Stimulated activated CD8-positive, alpha-beta memory T cell treated with anti-CD3 and anti-CD28 coated beads, Interleukin-15, amount 100 ng/mL, for 24 hours (primary cell): ENCODE results near the gene TNNI3K.

ENCODE experiments used
- DNase-seq: peaks from one replicate; pipeline ENCODE4 v3.0.0-alpha.2; 2020; ENCODE audit warnings: low read depth

TNNI3K gene

DNA sequence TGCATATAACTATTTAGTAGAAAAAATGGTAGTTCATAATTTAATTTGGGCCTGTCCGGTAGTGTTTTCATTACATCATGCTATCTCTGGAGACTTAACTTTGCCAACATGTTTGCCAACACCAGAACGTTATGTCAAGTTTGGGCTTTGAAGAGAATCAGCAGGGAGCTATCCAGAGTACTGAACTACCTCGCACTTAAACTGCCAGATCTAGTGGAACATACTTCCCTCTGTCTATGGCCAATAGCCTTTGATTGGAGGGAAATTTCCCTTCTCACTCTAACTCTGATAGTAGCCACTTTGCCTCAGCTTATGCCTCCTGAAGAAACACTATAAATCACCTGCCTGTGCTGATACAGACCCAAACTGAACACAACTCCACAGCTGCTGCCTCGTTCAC, 267.2 kb downstream of the TNNI3K start:
- no peak for DNase-seq

DNA sequence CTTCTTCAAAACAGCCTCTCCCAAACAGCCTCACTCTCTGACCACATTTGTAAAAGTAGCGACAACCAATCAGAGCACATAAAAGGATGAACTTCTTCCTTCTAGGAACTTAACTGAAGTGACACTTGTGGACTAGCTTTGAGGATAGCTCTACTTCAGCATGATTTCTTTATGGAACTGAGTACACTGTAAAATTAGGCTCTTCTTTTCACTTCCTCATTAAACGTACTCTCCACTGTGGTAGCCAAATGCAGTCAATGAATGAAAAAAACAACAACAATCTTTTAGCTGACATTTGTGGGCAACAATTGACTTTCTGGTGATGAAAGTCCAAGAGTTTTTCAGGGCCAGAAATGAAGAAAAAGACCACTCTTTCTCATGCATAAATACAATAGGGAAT, 267.7 kb downstream of the TNNI3K start:
- DNase-seq, result no peak

DNA sequence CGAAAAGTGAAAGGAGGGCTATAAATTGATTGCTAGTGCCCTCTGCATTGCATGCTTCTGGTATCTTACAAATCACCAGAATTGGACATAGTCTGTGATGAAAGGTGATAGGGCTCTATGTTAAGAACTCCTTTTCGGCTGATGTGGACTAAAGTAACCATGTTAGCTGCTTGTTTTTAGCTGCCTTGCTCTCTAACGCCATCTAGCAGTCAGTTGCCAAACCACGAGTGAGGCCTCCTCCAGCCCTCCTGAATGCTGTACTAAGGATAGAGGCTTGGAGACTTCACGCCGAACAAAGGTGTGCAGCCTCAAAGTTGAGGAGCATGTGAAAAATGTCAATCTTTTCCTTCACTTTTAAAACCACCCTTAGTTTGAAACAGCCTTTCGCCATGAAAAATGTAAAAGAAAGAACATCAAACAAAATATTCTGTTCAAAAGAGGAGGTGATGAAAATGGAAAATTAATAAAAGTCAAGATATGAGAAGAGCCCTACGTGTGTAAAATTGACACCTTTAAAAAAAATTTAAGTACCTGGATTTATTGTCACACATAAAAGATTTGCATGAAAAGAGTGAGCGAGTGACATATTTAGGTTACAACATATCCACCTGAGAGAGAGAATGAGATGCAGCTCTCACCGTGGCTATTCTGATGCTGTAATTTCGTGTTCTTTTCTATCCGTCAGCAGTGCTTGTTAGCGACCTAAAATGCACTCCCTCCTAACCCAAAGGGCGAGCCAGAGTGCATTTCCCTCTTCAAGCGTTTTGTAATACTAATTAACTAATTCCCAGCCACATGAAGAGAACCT, 269.1 kb downstream of the TNNI3K start:
- no peak for DNase-seq

DNA sequence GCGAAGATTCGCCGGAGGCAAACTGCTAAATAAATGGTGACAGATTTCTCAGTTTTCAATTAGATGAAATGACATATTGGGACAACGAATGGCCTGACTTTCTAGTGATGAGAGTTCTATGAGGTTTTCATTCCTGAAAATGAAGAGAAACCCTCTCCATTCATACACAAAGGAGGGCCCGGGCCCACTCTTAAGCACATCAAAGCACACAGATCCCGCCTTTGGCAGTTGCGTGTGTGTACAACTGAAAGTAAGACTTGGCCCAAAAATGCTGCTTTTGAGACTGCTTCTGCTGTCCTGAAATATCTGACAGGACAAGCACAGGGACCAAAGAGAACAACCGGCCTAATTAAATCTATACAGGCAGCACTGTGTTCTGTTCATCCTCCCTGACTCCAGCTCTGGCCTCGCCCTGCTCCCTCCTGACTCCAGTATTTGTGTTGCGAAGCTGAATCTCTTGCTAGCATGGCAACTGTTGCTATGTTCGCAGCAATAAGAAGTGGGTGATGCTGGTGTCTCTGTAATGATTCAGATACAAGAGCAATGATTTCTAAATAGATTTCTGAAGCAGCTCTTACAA, 269.8 kb downstream of the TNNI3K start:
- DNase-seq, result no peak

DNA sequence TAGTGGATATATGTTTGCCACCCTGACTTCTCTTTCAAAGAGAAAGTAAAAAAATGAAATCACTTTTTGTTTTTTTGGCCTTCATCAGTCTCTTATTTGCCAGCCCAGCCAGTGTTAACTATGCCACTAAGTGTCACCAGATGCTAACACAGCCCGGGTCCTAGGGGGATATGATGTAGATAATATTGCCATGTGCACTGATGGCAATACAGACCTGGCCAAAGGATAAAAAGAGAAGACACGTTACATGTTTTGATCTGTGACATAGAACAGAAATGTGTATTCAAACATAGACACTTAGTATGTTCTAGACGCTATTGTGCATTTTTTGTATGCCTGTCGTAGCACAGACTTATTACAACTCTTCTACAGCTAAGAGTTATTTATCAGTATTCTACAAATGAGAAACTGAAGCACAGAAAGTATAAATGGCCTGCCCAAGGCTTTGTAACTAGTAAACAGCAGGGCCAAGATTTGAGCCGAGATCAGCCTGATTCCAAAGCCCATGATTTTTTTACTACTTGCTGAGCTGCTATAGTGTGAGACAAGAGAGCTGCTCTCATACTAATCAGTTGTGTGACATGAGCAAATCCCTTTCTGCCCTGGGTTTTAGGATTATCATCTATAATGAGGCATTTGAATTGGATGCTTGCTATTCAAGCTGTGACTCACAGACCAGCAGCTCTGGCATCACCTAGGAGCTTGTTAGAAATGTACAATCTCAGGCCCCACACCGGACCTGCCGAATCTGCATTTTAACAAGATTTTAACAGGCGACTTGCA, 270.9 kb downstream of the TNNI3K start:
- DNase-seq, result no peak

DNA sequence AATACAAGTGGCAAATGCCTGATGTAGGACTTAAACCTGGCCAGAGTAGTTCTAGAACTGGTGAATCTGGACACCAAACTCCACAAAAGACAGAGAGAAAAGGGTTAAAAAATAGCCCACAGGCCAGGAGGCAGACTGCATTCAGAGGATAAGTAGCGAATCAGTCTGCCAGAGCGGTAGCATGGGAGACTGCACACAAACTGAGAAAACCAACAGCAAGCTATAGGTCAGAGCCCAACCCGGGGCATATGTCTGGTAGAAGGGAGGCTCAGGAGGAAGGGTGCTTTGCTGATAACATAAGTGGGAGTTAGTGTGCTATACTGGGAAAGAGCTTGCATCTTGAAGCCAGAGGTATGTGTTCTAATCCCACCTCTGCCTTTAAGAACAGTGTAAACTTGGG, 273.3 kb downstream of the TNNI3K start:
- DNase-seq, result no peak

DNA sequence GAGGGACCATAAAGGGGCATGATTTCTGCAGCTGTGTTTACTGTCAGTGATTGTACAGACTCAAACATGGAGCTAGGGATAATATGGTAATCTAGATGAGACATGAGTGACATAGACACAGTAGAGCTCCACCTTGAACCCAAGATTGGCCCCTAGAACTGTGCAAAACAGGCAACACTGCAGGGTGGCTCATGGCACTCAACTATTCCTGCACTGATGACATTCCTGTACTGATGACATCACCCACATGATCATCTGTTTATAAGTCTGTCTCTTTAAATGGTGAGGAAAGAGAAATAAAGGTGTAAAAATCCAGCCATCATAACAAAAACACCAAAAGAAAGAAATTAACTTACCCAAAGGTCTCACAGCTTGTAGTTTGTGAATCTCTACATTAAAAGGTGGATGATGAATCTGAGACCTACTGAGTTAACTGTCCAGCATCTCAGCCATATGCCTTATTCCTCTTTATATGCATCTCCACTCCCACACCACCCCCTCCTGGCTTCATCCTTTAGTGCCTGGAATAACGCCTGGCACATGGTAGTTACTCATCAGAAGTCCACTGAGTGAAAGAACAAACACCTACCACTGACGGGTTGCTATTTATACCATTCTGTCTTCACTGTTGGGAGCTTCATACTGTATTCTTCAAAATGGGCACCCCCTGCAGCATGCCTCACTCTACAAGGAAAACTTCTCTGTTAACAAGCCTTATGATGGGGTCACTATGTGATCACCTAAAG, 277.2 kb downstream of the TNNI3K start, which contains the start of gene LRRC53:
LRRC53 (minus strand) TSS at position 442 of the 746 bp plus-strand sequence. CDS start 29,262 bp downstream, outside the sequence.
- DNase-seq, result no peak

DNA sequence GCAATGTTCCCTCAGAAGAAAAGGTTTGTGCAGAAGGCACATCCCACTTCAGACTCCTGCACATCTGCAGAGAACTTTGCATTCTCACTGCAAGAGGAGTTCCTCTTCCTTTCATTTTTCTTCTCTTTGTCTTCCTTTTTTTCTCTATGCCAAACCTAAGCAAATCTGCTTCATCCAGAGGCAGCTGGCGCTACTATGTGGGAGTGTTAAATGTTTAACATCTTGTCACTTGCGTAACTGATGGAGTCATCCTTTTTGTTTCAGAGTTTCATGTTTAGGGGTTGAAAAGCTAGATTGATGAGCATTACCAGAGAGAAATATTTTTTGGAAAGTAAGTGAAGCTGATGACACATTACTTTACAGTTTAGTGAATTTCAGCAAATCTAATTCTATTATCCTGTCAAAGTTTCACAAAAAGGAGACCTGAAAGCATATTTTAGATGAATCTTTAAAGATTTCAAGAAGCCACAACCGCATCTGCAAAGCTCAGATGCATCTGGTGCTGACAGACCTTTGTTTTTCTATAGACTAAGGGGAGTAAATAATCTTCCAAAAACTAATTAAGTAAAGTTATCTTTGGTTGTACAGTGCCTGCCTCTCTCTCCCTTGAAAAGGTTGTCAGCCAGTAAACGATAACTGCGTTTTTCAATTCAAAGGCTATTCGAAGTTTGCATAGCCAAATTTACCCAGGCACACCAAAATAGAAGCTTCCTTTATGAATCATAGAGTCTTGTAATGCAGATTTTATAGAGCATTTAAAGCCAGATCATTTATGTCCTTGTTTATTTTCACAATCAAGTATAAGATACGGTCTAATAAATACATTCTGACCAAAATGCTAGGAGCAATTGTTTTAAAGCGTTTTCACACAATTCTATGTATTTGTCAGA, 278.5 kb downstream of the TNNI3K start:
- no peak for DNase-seq

DNA sequence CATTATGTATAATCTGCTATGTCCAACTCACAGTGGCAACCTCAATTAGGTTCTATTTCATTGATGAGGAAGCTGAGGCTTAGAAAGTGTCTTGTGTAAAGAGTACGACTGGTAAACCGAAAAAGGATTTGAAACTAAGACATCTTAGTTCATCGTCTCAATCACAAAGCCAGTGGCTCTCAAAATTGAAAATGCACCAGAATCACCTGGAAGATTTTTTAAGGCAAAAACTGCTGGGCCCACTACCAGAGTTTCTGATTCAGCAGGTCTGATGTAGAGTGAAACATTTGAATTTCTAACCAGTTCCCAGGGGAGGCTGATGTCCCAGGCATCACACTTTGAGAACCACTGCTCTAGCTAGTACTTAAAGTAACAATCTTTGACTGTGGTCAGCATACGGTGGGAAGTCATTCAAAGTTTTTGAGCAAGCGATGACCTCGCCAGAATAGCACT, 282.4 kb downstream of the TNNI3K start:
- no peak for DNase-seq

DNA sequence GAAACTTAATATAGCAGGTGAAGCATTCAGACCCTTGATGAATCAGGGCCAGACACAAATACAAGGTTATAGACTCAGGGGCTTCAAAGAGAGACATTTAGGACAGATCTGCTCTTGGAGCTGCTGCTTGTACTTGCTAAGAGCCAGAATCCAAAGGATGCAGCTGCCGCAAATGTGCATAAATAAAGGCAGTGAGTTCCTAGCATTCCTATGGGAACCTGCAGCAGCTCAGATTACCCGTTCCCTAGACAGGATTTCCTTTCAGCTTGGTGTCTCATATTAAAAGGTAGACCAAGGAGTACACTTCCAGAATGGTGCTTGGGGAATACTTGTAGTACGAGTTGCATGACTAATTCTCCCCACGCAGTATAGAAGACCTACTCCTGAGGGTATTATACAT, 287.0 kb downstream of the TNNI3K start:
- no peak for DNase-seq

DNA sequence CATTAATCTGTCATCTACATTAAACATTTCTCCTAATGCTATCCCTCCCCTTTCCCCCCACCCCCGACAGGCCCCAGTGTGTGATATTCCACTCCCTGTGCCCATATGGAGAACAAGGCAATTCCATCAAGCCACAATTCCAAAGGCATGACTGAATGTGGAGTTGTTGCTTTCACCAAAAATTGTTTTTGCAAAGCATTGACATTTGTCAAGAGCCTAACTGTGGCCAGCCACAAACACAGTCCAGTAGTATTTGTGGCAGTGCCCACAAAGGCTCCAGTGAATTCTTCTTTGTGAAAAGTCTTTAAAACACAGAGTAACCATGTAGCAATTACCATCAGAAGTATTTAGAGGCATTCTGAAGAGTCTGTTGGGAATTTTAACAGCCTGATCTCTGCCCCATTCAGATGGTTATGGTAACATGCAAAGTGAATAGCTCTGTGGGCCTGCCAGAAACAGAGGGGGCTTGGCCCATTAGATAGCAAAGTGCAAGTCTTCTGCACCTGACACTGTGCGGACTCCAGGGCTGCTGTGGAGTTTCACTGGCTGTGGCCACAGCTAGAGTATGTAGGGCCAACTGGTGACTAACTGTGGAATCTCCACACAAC, 288.8 kb downstream of the TNNI3K start:
- no peak for DNase-seq

DNA sequence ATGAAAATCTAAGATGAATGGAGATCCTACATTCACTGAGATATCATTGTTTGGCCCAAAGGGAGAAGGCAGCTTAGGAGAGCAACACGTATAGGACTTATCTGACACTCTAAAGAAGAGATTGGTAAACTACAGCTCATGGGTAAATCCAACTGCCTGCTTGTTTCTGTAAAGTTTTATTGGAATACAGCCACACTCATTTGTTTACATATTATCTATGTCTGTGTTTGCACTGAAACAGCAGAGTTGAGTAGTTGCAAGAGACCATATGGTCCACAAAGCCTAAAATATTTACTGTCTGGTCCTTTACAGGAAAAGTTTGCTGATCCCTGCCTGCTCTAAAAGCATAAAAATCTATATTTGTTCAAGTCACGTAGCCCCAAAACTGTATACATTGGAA, 291.5 kb downstream of the TNNI3K start:
- no peak for DNase-seq

DNA sequence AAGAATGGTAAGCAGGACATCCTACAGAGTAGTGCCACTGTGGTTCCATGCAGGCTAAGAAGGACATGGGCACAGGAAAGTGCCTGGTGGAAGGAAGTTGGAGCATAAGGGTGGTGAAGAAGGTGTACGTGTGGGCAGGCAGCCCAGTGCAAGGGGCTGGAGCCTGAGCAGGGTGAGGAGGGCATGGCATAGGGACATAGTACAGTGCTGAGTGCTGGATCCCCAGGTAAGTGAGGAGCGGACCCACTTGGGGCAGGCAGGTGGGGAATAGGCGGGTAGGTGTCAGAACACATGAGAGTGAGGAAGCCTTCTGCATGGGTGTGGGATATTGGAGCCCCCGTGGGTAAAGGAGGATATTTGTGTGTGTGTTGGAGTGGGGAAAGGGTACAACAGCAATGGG, 292.9 kb downstream of the TNNI3K start:
- DNase-seq, result no peak

DNA sequence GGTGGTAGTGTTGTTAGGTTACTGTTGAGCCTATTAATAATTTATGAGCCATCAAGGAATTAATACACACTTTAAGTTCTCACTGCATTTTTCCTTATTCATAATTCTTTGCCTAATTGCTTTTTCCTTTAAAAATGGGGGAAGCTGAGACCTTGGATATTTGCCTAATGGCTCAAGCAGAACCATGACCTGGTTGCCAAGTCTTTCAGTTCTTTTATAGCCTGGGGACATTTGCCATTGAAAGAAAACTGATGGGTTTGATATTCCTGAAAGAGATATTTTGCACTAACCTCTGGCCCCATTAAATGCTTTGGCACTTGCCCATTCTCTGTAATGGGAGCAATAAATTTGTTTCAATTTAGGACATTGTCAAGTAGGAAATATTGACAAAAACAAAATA, 295.7 kb downstream of the TNNI3K start:
- DNase-seq, result no peak

DNA sequence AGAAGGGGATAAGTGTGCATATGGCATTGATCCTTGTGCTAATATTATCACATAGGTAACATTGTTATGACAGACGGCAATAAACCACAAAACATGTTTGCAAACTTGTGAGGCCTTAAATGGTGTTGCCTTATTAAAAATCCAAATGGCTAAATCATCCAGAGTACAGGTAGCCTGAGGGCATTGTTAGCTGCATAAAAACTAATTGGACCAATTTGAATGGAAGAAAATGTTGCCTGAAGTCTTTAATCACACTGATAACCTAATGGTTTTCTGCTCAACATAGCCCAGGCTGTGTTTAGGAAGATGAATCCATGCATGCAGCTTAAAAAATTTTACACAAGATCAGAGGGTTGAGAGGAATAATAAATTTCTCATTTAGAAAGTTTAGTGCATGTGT, 296.6 kb downstream of the TNNI3K start:
- DNase-seq, result no peak

DNA sequence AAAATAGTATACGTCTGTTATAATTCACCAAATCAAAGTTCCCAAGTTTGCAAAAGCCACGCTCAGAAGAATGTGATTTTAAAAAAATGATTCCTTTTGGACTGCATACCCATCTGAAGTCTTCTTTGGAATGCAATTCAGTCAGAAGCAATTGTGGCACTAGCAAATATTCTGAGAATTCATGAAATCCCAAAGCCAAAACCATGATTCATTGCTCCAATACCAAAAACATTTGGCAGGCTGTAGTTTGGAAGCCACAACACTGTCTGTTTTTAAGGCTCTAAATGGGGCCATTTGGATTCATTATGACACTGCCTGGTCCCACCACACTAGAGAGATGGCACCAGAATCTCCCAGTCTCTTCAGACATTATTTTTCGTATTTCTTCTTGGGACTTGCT, 299.1 kb downstream of the TNNI3K start:
- DNase-seq, result no peak

DNA sequence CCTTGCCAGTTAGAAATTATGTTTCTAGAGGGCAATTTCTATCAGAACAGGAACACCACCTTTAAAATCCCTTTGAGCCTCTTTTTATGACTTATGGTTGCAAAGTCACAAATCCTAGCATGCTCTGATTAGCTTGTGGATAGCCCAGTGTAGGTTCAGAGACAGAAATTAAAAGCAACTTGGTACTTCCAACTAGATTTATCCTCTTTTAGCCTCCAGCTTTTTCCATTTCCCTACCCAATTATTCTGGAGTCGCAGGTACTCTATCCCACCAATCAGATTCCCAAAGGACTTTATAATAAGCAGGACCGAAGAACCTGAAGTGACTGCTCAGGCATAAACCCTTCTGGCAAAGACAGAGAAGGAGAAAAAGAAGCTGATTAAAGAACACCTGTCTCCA, 310.6 kb downstream of the TNNI3K start:
- no peak for DNase-seq

DNA sequence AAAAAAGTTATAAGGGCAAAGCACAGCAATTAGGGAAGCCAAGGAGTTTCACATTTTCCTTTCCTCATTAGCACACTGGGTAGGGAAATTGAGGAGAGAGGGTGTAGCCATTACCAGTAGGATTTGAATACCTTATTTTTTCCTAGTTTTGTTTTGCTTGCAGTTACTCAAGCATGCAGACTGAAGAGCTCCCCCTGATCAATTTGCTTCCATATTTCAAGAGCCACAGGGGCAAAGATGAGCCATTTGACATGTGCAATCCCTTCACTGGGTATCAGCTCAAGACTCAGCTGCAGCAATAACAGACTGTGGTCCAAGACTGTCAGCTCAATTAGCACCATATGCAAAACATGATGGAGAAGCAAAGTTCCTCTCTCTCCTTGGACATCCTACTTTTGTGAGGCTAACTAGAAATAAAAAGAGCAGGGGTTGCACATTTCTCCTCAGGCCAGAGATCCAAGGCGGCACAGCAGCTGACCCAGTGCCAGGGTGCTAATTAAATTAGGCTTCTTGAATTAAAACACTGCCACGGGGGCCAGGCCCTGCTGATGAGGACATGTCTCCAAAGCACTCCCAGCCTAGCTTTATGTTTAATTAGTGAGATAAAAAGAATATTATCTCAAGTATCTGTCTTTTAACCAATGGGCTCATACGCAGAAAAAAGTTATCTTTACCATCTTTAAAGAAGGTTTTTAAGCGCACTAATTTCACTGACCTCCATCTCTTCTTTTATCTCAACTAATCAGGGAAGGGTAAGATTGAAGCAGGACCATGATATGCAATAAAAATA, 314.0 kb downstream of the TNNI3K start:
- no peak for DNase-seq

DNA sequence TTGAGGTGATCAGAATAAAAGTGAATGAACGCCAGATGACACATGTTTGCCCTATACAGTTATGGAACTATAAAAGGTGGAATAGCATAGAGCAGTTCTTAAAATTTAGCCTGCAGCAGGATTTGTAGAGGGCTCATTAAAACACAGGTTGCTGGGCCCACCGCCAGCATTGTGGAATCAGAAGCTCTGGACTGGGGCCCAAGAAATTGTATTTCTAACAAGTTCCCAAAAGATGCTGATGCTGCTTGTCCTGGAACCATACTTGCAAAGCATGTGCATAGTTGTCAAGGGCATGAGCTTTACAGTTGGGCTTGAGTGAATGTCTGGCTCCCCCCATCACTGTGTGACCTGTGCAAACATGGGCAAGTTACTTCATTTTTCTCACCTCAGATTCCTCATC, 314.7 kb downstream of the TNNI3K start:
- no peak for DNase-seq
